SH-SY5Y (cell line): Measurements from ENCODE around the gene FOXP3.

Experiments
- GATA2 ChIP-seq: IDR thresholded peaks from 2 replicates; pipeline ENCODE4 v1.6.1; 2011; ENCODE audit warnings: mild to moderate bottlenecking, low read depth, low read length
- GATA3 ChIP-seq: IDR thresholded peaks from 2 replicates; pipeline ENCODE4 v1.6.1; 2011; ENCODE audit warnings: low read depth, mild to moderate bottlenecking, low read length, moderate library complexity

- TF ChIP-seq GATA3 (no peak), GATA2 (no peak)
These were observed 38.7 kb downstream of the FOXP3 start for GRCh38 chrX:49225858-49226257.
